Immature natural killer cell (primary cell): ENCODE results near the gene SHISA6. TPM values are rescaled to one million over a fixed set of nuclear protein-coding genes. Genes with fewer than 3 reads are reported as not detected.
A peak's percentile ranks its signal among the peaks of the same experiment; 100 is the strongest.

Experiments used
- DNase-seq, 3 donors: peaks; one replicate each; pipeline ENCODE4 v3.0.0; 2022; ENCODE audit warnings: mixed read lengths in 1 of 3
- H3K27ac Mint-ChIP-seq, 6 donors: one replicate each; pipeline ENCODE4 v1.8.0; 2020; ENCODE audit warnings: mixed read lengths in 6 of 6, mild to moderate bottlenecking in 5 of 6, inconsistent platforms in 4 of 6, moderate library complexity in 3 of 6
- H3K27me3 Mint-ChIP-seq, 3 donors: one replicate each; pipeline ENCODE4 v1.8.0; 2020 to 2021; ENCODE audit warnings: low read depth in 3 of 3, mild to moderate bottlenecking in 3 of 3, mixed read lengths in 3 of 3, moderate library complexity in 3 of 3, inconsistent platforms in 1 of 3
- H3K36me3 Mint-ChIP-seq, 3 donors: one replicate each; pipeline ENCODE4 v1.8.0; 2020; ENCODE audit warnings: mixed read lengths in 3 of 3, inconsistent platforms in 2 of 3, mild to moderate bottlenecking in 2 of 3
- H3K4me1 Mint-ChIP-seq, 2 donors: one replicate each; pipeline ENCODE4 v1.8.0; 2020; ENCODE audit warnings: inconsistent platforms in 2 of 2, mild to moderate bottlenecking in 2 of 2, mixed read lengths in 2 of 2, moderate library complexity in 1 of 2
- H3K4me3 Mint-ChIP-seq, 5 donors: one replicate each; pipeline ENCODE4 v1.8.0; 2020; ENCODE audit warnings: mild to moderate bottlenecking in 5 of 5, mixed read lengths in 5 of 5, inconsistent platforms in 3 of 5, moderate library complexity in 3 of 5
- H3K9me3 Mint-ChIP-seq, 6 donors: one replicate each; pipeline ENCODE4 v1.8.0; 2020; ENCODE audit warnings: mild to moderate bottlenecking in 6 of 6, mixed read lengths in 6 of 6, inconsistent platforms in 4 of 6, moderate library complexity in 3 of 6
- polyA plus RNA-seq, 3 donors: library from polyadenylated mRNA; unstranded; fragments of 300-500 nt; fragmentation: Illumina TruSeq; gene quantifications; one replicate each; pipeline ENCODE4 v1.2.3, GENCODE V29; 2021

SHISA6 gene
- polyA plus RNA-seq, 3 donors from 2014 or later: not detected

DNA sequence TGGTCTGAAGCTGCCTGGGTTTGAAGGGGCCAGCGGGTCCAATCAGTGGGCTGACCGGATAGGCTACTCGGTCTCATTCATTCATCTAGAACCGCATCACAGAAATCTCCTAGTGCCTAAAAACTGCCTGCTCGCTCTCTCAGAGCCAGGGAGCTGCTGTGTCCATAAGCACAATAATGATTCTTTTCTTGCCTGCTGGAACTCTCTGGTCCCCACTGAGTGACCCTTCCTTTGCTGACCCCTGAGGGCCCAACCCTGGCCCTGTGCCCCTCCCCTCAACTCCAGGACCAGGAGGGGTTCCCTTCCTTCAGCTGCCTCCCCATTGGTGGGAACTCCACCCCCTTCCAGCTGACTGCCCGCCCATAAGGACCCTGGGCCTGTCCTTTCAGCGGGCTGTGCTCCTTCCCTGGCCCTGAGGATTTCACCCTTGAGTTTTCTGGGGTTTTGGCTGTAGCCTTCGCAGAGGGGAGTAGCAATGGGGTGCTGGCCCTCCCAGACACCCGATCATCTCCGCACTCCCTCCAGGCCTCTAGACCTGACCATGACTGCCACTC lies 317.7 kb downstream of the SHISA6 start:
- no peak for DNase-seq
- H3K27me3 Mint-ChIP-seq: peaks cover 0 to 1% (median 0%) of the 10 kb centered on the region in 3 donors
- H3K4me3 Mint-ChIP-seq: no peak overlapping the region
- no peak overlapping the region for H3K27ac Mint-ChIP-seq
- H3K36me3 Mint-ChIP-seq: peaks cover 0 to under 1% (median 0%) of the 10 kb centered on the region in 3 donors
- H3K4me1 Mint-ChIP-seq: no peaks in the 10 kb centered on the region
- peaks cover 0 to 23% (median 5%) of the 10 kb centered on the region in 6 donors for H3K9me3 Mint-ChIP-seq

DNA sequence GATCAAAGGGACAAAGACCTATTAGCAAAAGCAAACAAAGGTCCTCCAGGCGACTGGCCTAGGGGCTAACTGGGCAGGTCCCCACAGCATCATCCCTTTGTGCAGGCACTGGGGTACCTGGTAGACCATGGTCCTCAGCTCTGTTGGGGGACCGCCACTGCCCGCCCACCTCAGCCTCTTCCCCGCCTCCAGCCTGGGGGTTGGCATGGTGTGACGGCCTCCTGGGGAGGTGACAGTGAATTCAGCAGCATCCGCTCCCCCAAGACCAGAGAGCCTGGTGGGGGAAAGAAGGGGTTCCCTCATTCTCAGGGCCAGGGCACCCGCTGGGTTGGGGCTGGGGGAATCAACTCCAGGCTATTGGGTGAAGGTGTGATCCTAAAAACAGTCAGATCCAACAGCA lies 318.6 kb downstream of the SHISA6 start:
- H3K27me3 Mint-ChIP-seq: peaks cover 0 to 1% (median 0%) of the 10 kb centered on the region in 3 donors
- no peaks in the 10 kb centered on the region for H3K4me1 Mint-ChIP-seq
- H3K9me3 Mint-ChIP-seq: peaks cover 0 to 23% (median 4%) of the 10 kb centered on the region in 6 donors
- no peak overlapping the region for H3K4me3 Mint-ChIP-seq
- no peak for DNase-seq
- H3K27ac Mint-ChIP-seq: no peak overlapping the region
- no peaks in the 10 kb centered on the region for H3K36me3 Mint-ChIP-seq

DNA sequence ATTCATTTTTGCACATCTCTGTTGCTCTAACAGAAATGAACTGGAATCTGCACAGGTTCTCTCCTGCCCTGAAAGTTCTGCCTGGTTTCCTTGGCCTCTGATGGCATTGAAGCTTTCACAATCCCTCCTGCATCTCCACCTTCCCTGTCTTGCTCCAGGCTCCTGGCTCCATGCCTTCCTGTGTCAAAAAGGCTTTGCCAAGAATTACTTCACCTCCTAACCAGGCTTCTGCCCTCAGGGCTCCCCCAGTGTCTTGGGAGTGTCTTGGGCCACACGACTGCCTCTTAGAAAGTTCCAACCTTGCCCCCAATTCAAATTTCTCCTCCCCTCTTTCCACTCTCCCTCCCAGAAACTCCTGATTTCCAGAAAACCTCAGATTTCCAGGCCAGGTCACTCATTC lies 320.3 kb downstream of the SHISA6 start:
- H3K9me3 Mint-ChIP-seq: peaks cover 0 to 20% (median 1%) of the 10 kb centered on the region in 6 donors
- no peaks in the 10 kb centered on the region for H3K4me1 Mint-ChIP-seq
- H3K36me3 Mint-ChIP-seq: no peaks in the 10 kb centered on the region
- DNase-seq: no peak
- peaks cover 0 to 1% (median 0%) of the 10 kb centered on the region in 3 donors for H3K27me3 Mint-ChIP-seq
- no peak overlapping the region for H3K4me3 Mint-ChIP-seq
- no peak overlapping the region for H3K27ac Mint-ChIP-seq

DNA sequence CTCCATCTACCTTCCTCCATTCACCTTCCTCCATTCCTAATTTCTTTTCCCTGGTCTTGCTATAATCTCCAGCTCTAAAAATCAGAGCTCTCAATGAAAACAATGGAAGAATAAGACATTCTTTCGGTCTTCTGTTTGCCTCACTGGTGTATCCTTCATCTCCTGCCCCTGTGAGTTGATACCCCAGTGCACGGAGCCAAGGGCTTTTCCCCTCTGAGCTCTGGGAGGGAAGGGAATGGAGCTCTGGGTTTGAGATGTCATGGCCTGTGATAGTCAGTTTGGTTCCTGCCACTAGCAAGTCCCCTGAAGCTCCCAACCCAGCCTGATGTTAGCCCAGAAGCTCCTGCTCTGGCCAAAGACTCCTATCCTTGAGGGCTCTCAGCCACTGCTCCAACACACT lies 320.7 kb downstream of the SHISA6 start:
- Mint-ChIP-seq H3K9me3 (peaks cover 0 to 16% (median 1%) of the 10 kb centered on the region in 6 donors), H3K27ac (no peak overlapping the region), H3K36me3 (no peaks in the 10 kb centered on the region), H3K27me3 (peaks cover 0 to 1% (median 0%) of the 10 kb centered on the region in 3 donors), H3K4me1 (no peaks in the 10 kb centered on the region), H3K4me3 (no peak overlapping the region)
- DNase-seq: no peak

DNA sequence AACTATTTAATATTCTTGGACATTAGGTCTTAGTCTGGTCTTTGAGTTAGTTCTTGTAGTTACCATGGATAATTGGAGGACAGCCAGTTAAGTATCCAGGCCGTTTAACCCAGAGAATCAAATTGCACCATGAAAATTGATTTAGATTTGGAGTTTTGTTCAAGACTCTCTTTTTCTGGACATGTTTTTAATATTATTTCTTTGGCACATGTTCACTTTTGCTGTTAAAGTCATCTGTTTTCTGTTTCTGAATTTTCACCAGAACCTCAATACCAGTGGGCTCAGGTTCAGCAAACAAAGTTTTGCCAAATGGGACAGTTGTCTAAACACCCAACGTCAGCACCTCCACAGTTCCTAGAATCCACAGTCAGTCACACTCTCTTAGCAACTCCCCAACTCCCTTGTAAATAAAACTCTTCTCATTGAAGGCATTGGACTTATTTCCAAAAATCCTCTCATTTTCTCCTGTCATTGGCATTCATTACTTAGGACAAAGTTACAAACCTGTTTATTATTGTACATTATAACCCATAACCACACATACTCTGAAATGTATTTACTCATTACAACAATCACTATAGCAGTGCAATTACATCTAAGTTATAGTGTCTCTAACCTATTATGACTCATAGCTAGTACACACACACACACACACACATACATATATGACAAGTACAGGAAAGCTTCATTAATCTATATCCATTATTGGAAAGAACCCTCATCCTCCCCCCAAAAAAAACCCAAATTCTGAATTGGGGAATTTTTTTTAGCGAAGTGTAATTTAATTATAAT lies 323.8 kb downstream of the SHISA6 start:
- H3K27ac Mint-ChIP-seq: no peak overlapping the region
- no peaks in the 10 kb centered on the region for H3K36me3 Mint-ChIP-seq
- no peak for DNase-seq
- peaks cover 0 to 20% (median 0%) of the 10 kb centered on the region in 6 donors for H3K9me3 Mint-ChIP-seq
- H3K4me1 Mint-ChIP-seq: no peaks in the 10 kb centered on the region
- no peak overlapping the region for H3K4me3 Mint-ChIP-seq
- H3K27me3 Mint-ChIP-seq: peaks cover 0 to 2% (median 0%) of the 10 kb centered on the region in 3 donors

DNA sequence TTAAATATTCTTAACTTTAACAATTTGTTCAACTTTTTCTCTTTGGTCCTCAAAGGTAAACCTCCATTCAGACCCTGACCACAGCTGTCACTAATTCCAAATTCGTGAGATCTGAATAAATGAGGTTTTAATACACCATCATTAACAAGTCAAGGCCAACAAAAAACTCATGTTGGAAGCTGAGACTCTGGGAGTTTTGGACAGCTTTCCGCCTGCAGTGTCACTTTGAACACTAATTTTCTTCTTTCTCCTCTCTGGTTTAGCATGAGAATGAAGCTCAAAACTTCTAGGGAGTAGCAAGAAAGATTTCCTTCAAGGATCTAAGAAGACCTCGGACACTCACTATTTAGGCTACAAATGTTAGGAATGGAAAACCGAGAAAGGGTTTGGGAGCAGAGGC lies 324.6 kb downstream of the SHISA6 start:
- DNase-seq: no peak
- peaks cover 0 to 4% (median 0%) of the 10 kb centered on the region in 3 donors for H3K27me3 Mint-ChIP-seq
- peaks cover 0 to 23% (median 0%) of the 10 kb centered on the region in 6 donors for H3K9me3 Mint-ChIP-seq
- H3K4me3 Mint-ChIP-seq: no peak overlapping the region
- no peaks in the 10 kb centered on the region for H3K4me1 Mint-ChIP-seq
- no peak overlapping the region for H3K27ac Mint-ChIP-seq
- no peaks in the 10 kb centered on the region for H3K36me3 Mint-ChIP-seq

DNA sequence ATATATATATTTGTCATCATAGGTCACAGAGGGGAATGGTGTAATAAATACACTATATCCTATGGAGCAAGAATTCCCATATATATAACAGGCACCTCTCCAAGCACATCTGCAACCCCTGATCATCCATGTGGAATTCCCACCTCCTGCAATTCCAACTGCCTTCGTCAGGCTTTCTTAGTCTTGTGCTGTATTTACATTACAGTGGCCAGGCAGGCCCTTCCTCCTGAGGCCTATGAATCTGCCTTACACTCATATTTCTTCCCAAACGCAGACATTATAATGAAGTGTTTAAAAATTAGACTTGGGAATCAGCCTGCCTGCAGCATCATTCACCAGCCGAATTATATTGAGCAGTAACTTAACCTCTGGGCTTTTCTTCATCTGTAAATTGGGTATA lies 338.0 kb downstream of the SHISA6 start:
- no peak overlapping the region for H3K4me3 Mint-ChIP-seq
- H3K4me1 Mint-ChIP-seq: no peaks in the 10 kb centered on the region

DNA sequence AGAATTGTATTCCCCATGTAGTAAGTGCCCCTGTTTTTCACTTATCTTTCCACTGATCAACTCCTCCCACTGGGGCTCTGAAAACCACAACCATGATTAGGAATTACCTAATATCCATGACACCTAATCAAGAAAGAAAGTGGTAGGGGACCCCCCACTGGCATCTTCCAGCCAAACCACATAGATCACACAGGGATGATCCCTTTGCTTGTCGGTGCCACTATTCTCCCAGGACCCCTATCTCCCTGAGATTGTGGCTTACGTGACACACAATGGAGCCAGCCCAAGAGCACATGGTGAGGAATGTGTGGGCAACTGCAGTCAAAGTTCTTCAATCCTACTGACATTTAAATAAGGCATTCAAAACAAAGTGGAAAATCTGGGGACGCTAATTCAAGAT lies 339.7 kb downstream of the SHISA6 start:
- Mint-ChIP-seq H3K36me3 (no peaks in the 10 kb centered on the region), H3K4me1 (no peaks in the 10 kb centered on the region), H3K4me3 (no peak overlapping the region), H3K27me3 (peaks cover 0 to 2% (median 0%) of the 10 kb centered on the region in 3 donors), H3K27ac (no peak overlapping the region), H3K9me3 (peaks cover 0 to 25% (median 3%) of the 10 kb centered on the region in 6 donors)
- DNase-seq: no peak

More for the DNA sequence above, 338.0 kb downstream of the SHISA6 start:
- Mint-ChIP-seq H3K27me3 (peaks cover 0 to 2% (median 0%) of the 10 kb centered on the region in 3 donors), H3K27ac (no peak overlapping the region), H3K9me3 (peaks cover under 1 to 23% (median 3%) of the 10 kb centered on the region in 6 donors), H3K36me3 (no peaks in the 10 kb centered on the region)
- DNase-seq: no peak

DNA sequence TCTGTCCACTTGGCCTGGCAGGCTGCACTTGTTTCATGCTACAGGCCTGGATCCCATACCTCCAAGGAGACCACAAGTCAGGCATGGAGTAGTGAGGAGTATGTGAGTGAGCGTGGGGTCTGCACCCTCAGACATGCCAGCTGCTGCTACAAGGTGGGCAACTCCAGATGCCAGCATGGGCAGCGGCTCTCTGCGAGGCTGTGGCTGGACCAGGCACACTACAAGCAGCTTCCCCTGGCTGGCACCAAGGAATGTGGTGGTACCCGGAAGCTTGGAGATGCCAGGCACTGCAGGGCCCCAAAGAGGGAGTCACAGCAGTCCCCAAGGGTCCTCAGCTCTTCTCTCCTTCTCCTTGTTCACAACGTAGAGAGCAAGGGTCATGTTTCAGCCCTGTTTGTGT lies 341.2 kb downstream of the SHISA6 start:
- no peak overlapping the region for H3K4me3 Mint-ChIP-seq
- H3K27me3 Mint-ChIP-seq: peaks cover 0 to 3% (median 2%) of the 10 kb centered on the region in 3 donors
- H3K36me3 Mint-ChIP-seq: no peaks in the 10 kb centered on the region
- DNase-seq: no peak
- H3K9me3 Mint-ChIP-seq: peaks cover 0 to 19% (median 4%) of the 10 kb centered on the region in 6 donors
- H3K4me1 Mint-ChIP-seq: no peaks in the 10 kb centered on the region
- no peak overlapping the region for H3K27ac Mint-ChIP-seq

DNA sequence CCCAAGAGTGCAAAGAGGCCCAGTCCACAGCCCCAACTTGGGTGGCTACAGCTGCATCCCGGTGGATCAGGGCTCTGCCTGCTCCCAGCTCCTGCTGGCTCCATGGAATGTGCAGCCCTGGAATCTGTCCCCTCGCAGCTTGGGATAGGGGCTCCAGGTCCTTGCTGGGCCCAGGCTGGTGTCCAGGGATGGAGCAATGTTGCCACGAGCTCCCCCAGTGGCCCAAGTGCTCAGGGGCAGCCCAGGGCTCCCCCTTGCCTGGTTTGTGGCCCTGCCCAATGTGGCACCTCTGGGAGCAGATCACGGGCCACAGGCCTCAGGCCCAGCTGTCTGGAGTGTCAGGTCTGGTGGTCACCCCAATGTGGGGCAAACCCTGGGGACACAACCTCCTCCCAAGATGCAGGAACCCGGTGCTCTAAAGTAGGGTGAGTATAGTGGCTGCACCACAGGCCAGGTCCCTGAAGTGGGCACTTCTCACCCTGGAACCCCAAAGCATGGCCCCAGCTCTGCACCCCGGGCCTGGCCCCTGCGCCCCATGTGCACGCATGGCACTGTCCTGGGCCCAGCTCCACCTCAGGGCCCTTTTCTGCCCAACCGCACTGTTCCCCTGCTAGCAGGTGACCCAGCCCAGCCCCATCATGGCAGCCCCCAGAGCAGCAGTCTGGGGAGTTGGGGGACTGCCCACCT lies 342.4 kb downstream of the SHISA6 start:
- Mint-ChIP-seq H3K4me3 (no peak overlapping the region), H3K4me1 (no peaks in the 10 kb centered on the region), H3K27me3 (peaks cover 0 to 3% (median 0%) of the 10 kb centered on the region in 3 donors), H3K9me3 (peaks cover 0 to 19% (median 4%) of the 10 kb centered on the region in 6 donors), H3K36me3 (no peaks in the 10 kb centered on the region), H3K27ac (no peak overlapping the region)
- DNase-seq: no peak

DNA sequence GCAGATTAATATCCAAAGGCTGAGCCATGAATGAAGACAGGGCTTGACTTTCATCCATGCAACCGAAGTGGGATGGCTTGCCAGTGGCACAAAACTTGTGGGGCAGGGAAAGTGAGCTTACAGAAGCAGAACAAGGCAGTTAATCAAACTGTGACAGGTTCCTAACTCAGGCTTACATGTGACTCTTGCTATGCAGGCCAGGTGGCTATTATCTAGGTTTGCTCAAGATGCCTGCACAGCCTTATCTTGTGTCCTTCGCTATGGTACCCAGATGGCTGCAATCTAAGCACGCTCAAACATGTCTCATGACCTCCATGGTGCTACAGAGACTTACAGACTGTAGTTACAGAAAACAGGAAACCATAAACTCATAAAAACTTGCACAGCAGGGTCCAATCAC lies 348.7 kb downstream of the SHISA6 start:
- no peak overlapping the region for H3K4me3 Mint-ChIP-seq
- peaks cover 0 to 9% (median 0%) of the 10 kb centered on the region in 6 donors for H3K9me3 Mint-ChIP-seq
- H3K36me3 Mint-ChIP-seq: no peaks in the 10 kb centered on the region
- no peaks in the 10 kb centered on the region for H3K4me1 Mint-ChIP-seq
- peaks cover 0 to 5% (median 0%) of the 10 kb centered on the region in 3 donors for H3K27me3 Mint-ChIP-seq
- DNase-seq: no peak
- no peak overlapping the region for H3K27ac Mint-ChIP-seq

DNA sequence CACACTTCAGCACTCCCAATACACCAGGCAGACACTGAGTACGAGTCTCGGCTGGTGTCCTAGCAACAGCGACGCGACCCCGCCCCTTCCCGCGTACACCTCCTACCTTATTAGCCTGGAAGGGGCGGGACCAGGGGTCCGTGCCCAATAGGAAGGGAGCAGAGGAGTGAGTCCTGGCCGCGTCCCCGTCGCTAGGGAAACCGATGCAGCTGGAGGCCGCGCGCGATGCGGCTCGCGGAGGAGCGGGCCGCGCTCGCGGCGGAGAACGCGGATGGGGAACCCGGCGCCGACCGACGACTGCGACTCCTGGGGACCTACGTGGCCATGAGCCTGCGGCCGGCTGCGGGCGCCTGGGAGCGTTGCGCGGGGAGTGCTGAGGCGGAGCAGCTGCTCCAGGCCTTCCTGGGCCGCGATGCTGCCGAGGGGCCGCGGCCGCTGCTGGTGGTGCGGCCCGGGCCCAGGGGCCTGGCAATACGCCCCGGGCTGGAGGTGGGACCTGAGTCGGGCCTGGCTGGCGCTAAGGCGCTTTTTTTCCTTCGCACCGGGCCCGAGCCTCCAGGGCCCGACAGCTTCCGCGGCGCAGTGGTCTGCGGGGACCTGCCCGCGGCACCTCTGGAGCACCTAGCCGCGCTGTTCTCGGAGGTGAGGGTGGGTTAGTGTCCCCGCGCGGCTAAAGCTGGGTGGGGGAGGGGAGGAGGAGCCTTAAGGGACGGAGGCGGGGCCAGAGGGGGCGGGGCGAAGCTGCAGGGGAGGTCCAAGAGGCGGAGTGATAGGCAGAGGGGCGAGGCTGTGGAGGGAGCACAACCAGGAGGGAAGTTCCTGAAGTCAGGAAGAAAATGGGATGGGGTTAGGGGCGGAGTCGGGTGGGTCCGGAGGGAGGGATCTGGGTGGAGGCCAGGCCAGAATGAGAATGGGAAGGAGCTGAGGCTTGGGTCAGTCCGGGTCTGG lies 357.5 kb downstream of the SHISA6 start, which contains the start of gene DNAH9:
DNAH9 (plus strand) TSS at position 197 of the 948 bp plus-strand sequence; CDS start at position 226, 29 bp downstream.
- H3K27me3 Mint-ChIP-seq: peaks cover 7 to 10% (median 9%) of the 10 kb centered on the region in 3 donors
- no peak for DNase-seq
- peaks cover 0 to 2% of the 10 kb centered on the region in 2 donors for H3K4me1 Mint-ChIP-seq
- no peak within 1 kb of the TSS for H3K27ac Mint-ChIP-seq
- peak within 1 kb of the TSS in 1 of 5 donors; percentile 48 for H3K4me3 Mint-ChIP-seq
- peaks cover 0 to 22% (median 10%) of the 10 kb centered on the region in 6 donors for H3K9me3 Mint-ChIP-seq
- H3K36me3 Mint-ChIP-seq: peaks cover 0 to 3% (median 3%) of the 10 kb centered on the region in 3 donors

DNA sequence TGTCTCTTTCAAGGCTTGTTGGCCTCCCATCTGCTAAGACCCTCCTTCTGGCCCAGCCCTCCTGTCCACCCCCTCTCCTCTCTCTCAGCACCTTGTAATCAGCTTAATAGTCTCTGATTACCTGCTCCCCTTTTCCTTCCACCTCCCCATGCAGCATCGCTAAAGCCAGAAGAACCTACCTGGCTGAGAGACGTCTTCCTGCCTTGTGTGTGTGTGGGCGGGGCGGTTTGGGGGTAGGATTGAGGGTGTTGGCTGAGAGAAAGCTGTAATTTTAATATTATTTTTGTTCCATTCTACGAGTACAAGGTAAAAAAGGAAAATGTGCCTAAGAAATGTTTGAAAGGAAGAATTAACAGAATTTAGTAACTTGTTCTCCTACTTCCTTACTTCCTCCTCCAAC lies 360.6 kb downstream of the SHISA6 start:
- H3K9me3 Mint-ChIP-seq: peaks cover 0 to 15% (median 9%) of the 10 kb centered on the region in 6 donors
- no peak overlapping the region for H3K27ac Mint-ChIP-seq
- H3K36me3 Mint-ChIP-seq: peaks cover 0 to 3% (median 3%) of the 10 kb centered on the region in 3 donors
- H3K4me3 Mint-ChIP-seq: no peak overlapping the region
- peaks cover 9 to 10% (median 10%) of the 10 kb centered on the region in 3 donors for H3K27me3 Mint-ChIP-seq
- DNase-seq: no peak
- peaks cover 0 to 2% of the 10 kb centered on the region in 2 donors for H3K4me1 Mint-ChIP-seq
